HT-29 (cell line): Measurements from ENCODE around the gene BICRA. TPM values are rescaled to one million over a fixed set of nuclear protein-coding genes. Genes with fewer than 3 reads are reported as not detected.
"Not testable (repeated sequence)": the region's sequence is repeated elsewhere in the genome, so short reads cannot be mapped to it uniquely, and the experiment has no call there.

Experiments
- DNase-seq: peaks from one replicate; pipeline ENCODE4 v3.0.0-alpha.2; 2015; ENCODE audit warnings: low spot score
- total RNA-seq: library from RNA; depleted of rRNA; stranded (reverse); fragments of >200 nt; shearing (Covaris generic); gene quantifications from 2 replicates; pipeline ENCODE4 v1.2.3, GENCODE V29; 2014

Gene BICRA
- total RNA-seq, 1 experiment from 2014 or later: 5.2 TPM

DNA sequence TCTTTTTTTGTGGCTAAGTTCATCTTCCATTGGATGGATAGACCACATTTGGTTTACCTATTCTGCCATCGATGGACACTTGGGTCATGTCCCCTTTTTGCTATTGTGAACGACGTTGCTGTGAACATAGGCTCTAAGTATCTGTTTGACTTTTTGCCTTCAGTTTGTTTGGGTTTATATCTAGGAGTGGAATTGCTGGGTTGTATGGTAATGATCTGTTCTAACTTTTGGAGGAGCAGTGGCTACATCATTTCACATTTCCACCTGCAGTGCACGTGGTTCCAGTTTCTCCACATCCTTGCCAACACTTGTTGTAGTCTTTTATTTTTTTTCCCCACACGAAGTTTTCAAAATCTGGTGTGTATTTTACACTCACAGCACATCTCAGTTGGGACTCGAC, 21.7 kb downstream of the BICRA start:
- DNase-seq: no peak

GRCh38 chr19:47631681-47632446, 22.9 kb downstream of the BICRA start:
- no peak for DNase-seq

- peak; percentile 79 for DNase-seq
These were observed 24.6 kb downstream of the BICRA start for GRCh38 chr19:47633517-47633916.

DNA sequence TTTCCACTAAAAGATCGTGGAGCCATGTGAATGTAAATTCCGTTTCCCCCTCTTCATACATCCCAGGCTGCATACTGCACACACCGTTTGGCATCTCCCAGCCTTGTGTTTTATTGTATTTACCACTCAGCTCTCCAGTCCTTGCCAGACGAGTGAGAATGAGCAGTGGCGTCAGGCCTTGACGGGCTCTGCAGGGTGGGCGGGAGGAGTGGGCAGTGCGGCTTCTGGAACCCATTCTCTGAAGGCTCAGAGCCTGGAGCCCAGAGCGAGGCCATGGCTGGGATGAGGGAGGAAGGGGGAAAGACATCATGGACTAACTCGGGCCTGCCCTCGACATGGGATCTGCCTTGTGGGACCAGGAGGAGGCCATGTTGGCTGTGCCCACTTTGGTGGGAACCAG, 25.1 kb downstream of the BICRA start:
- no peak for DNase-seq

DNA sequence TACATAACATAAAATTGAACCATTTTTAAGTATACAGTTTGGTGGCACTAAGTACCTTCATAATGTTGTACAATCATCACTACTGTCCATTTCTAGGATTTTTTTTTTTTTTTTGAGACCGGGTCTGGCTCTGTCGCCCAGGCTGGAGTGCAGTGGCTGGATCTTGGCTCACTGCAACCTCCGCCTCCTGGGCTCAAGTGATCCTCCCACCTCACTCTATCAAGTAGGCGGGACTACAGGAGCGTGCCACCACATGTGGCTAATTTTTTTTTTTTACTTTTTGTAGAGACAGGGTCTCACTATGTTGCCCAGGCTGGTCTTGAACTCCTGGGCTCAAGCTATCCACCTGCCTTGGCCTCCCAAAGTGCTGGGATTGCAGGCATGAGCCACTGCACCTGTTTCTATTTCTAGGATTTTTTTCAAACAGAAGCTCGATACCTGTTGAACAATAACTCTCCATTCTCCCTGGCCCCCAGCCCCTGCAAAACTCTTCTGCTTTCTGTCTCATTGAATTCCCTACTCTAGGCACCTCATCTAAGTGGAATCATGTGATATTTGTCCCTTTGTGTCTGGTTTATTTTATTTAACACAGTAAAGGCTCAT, 26.3 kb downstream of the BICRA start:
- not testable (repeated sequence) for DNase-seq

- no peak for DNase-seq
These were observed 28.6 kb downstream of the BICRA start for GRCh38 chr19:47637550-47637949.

DNA sequence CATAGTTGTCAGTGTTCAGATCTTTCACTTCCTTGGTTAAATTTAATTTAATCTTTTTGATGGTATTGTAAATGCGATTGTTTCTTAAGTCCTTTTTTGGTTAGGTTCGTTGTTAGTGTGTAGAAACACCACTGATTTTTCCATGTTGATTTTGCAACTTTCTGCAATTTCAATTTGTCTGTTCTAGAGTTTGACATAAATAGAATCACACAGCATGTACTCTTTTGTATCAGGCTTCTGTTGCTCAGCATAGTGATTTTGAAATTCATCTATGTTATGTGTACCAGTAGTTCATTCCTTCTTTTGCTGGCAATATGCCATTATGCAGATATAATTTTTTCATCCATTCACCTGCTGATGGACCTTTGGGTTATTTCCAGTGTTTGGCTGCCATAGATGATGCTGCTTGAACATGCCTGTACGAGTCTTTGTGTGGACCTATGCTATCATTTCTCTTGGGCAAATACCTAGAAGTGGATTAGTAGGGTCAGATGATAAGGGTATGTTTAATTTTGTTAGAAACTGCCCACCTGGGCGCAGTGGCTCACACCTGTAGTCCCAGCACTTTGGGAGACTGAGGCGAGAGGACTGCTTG, 33.1 kb downstream of the BICRA start:
- no peak for DNase-seq

DNA sequence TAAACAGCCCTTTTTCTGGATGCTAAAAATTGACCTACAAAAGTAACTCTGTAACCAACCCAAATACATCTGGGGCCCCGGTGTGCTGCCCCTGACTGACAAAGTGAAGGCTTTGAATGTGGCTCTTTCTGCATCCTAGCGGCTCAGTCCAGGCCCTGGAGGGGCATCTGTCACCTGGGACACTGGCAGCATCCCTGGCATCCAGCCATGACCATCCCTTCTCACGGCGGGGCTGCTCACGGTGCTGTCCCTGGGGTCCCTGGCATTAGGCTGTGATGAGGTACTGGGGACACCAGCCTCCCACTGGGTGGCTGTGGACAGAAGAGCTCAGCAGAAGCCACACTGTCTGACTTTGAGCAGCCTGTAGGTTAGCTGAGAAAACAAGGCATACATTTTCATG, 34.3 kb downstream of the BICRA start:
- no peak for DNase-seq

- no peak for DNase-seq
These were observed 35.3 kb downstream of the BICRA start for GRCh38 chr19:47644199-47644598.

- DNase-seq: peak; percentile 71
These were observed 36.0 kb downstream of the BICRA start for GRCh38 chr19:47644743-47645482.

GRCh38 chr19:47646924-47647323, 38.0 kb downstream of the BICRA start:
- DNase-seq: no peak

DNA sequence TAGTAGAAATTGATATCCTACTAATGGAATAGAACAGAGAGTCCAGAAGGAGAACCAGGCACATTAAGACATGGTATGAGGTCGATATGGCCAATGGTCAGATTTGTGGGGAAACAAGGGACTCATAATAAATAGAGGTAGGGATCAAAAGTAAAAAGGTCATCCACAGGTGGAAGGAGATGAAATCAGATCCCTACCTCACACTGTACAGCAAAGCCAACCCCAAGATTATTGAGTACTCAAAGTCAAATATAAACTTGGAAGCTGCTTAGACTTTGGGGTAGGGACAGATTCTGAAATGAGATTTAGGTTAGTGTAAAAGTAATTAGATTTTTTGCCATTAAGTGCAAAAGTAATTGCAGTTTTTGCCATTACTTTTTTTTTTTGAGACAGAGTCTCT, 40.7 kb downstream of the BICRA start:
- DNase-seq: no peak

DNA sequence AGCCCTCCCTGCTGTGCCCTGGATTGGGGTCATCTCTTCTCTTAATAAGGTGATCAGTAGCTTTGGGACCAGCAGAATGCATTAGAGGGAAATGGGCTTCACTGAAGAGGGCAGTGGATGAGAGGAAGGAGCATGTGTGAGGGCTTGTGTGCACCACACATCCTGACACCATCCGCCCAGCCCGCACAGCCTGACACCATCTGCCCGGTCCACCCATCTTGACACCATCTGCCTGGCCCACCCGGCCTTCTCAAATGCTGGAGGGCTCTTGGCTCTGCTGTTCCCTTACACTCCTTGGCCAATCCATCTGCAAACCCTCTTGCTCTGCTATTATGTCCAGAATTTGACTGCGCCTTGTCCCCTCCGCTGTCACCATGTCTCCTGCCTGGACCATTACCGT, 41.8 kb downstream of the BICRA start:
- DNase-seq: no peak

DNA sequence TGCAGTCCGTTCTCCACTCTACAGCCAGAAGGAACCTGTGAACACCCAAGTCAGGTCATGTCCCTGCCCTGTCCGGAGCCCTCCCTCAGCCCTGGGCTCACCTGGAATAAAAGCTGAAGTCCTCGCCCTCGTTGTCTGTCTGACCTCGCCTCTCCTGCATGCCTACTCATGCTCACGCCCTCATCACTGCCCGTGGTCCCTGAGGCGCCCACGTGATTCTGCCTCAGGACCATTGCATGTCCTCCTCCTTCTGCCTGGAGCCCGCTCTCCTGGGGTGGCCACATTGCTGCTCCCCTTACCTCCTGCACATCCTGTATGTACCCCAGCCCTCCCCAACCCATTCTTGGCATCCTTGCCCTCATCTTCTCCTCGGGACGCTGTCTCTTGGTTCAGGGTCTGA, 42.2 kb downstream of the BICRA start:
- DNase-seq: no peak

- DNase-seq: no peak
These were observed 42.8 kb downstream of the BICRA start for GRCh38 chr19:47651691-47652090.

- no peak for DNase-seq
These were observed 43.4 kb downstream of the BICRA start for GRCh38 chr19:47652285-47652684.

DNA sequence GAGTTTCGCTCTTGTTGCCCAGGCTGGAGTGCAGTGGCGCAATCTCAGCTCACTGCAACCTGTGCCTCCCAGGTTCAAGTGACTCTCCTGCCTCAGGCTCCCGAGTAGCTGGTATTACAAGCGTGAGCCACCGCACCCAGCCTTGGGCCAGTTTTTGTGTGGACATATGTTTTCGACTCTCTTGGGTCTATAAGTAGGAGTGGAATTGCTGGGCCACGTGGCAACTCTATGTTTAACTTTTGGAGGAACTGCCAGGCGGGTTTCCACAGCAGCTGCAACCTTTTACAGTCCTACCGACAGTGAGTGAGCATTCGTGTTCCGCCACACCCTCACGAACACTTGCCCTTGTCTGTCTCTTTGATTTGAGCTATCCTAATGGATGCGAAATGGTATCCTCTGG, 44.9 kb downstream of the BICRA start:
- no peak for DNase-seq

DNA sequence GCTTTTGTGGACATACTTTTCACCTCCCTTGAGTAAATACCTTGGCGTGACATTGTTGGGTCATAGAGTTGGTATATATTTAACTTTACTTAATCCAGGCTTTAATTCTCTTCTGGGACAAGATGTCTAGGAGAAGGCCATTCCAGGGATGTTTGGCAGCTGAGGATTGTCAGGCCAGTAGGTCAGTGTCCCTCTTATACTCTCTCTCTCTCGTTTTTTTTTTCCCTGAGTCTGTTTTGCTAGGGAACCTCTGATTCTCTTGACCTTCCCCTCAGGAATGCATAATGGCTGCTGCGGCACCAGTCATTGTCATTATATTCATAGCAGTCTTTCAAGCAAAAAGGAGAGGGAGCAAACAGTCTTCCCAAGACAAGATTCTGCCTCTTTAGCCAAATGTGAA, 48.8 kb downstream of the BICRA start:
- DNase-seq: peak; percentile 59

DNA sequence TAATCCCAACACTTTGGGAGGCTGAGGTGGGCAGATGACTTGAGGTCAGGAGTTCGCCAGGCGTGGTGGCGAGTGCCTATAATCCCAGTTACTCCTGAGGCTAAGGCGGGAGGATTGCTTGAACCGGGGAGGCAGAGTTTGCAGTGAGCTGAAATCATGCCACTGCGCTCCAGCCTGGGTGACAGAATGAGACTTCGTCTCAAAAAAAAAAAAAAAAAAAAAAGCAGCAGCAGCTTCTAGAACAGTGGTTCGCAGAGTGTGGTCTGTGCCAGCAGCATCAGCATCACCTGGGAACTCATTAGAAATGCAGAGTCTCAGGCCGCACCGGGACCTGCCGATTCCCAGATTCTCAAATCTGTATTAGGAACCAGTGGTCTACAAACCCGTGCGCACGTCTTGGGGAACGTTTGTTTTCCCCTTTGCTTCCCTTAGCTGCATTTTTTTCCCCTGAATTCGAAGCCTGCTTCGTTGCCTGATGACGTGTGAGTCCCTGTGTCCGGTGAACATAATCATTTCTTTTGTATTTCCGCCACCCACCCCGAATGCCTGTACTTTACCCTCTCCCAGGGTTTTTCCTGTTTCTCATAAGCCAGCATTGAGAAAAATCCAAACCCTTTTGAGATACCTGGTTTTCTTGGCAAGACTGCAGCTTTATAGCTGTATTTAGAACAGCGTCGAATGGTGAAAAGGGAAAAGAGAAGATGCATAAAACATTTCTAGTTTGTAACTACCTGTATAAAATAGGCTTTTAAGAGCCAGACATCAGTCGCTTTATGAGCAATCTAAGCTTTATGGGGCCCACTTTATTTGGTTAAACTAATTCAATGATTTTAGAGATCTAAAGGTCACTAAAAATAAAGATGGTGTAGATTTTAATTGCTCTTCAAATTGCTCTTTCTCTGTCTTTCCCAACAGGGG, 49.8 kb downstream of the BICRA start:
- DNase-seq: peak; percentile 92

GRCh38 chr19:47660435-47660832, 51.5 kb downstream of the BICRA start:
- DNase-seq: peak; percentile 94

GRCh38 chr19:47661161-47661560, 52.2 kb downstream of the BICRA start:
- no peak for DNase-seq
